ENCODE measurements around the gene ISLR2.

ISLR2 gene

GRCh38 chr15:74176262-74177214 is 46.2 kb downstream of the ISLR2 start:
- no peak for DNase-seq (ENCODE audit: low read depth)

- no peak for DNase-seq (ENCODE audit: low read depth)
These were observed 48.1 kb downstream of the ISLR2 start for GRCh38 chr15:74178326-74179100.

GRCh38 chr15:74179101-74179841 is 48.9 kb downstream of the ISLR2 start:
- DNase-seq (ENCODE audit: low read depth) = peak; percentile 98

- DNase-seq (ENCODE audit: low read depth) = peak; percentile 76
These were observed 49.8 kb downstream of the ISLR2 start for GRCh38 chr15:74179983-74180880.

GRCh38 chr15:74180881-74181602 is 50.7 kb downstream of the ISLR2 start:
- no peak for DNase-seq (ENCODE audit: low read depth)

- DNase-seq (ENCODE audit: low read depth) = no peak
These were observed 51.7 kb downstream of the ISLR2 start for GRCh38 chr15:74182131-74182530.

- DNase-seq (ENCODE audit: low read depth) = no peak
These were observed 54.3 kb downstream of the ISLR2 start for GRCh38 chr15:74184582-74185091.

- no peak for DNase-seq (ENCODE audit: low read depth)
These were observed 55.4 kb downstream of the ISLR2 start for GRCh38 chr15:74185710-74186348.
